BE2C (cell line): Measurements from ENCODE around the gene WWOX.

Experiments
- DNase-seq: peaks from one replicate; pipeline ENCODE4 v3.0.0-alpha.2; 2020
- H3K27me3 ChIP-seq: fragments of 250-450 bp; sonication (Bioruptor Pico); 2 replicates; pipeline ENCODE4 v1.5.1; 2020; ENCODE audit warnings: mild to moderate bottlenecking
- H3K36me3 ChIP-seq: fragments of 250-450 bp; sonication (Bioruptor Pico); 2 replicates; pipeline ENCODE4 v1.5.1; 2020; ENCODE audit warnings: mild to moderate bottlenecking
- H3K4me1 ChIP-seq: fragments of 250-450 bp; sonication (Bioruptor Pico); 2 replicates; pipeline ENCODE4 v1.5.1; 2020
- H3K4me3 ChIP-seq: 2 replicates; pipeline ENCODE4 v1.5.1; 2011; ENCODE audit warnings: low read depth, low read length
- H3K9me3 ChIP-seq: fragments of 250-450 bp; sonication (Bioruptor Pico); 2 replicates; pipeline ENCODE4 v1.5.1; 2020
- TF ChIP-seq, protein P1 (sequence below): IDR thresholded peaks from 2 replicates; pipeline ENCODE4 v1.5.1; 2012; ENCODE audit warnings: mild to moderate bottlenecking, low read depth, low read length

Gene WWOX

DNA sequence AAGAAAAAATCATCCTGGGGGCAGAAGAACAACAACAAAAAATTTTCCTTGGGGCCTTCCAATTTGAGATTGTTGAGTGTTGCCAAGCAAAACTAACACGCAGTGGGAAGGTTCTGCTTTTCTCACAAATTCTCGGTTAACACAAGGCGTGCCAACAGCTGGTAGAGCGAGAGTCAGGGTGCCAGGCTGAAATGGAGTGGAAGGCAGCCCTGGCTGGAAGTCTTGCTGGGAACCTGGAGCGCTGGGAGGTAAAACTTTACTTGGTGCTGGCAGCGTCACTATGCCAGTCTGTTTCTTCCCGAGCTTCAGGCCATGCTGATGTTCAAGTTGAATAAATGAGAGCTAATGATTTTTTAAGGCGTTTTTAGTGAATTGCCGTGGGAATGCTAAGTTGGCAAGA is 189.4 kb downstream of the WWOX start:
- Histone ChIP-seq H3K4me3 (no peak overlapping the region), H3K9me3 (no peaks in the 10 kb centered on the region), H3K27me3 (no peaks in the 10 kb centered on the region), H3K4me1 (no peaks in the 10 kb centered on the region), H3K36me3 (no peaks in the 10 kb centered on the region)
- no peak for DNase-seq
- TF ChIP-seq, protein P1, sequence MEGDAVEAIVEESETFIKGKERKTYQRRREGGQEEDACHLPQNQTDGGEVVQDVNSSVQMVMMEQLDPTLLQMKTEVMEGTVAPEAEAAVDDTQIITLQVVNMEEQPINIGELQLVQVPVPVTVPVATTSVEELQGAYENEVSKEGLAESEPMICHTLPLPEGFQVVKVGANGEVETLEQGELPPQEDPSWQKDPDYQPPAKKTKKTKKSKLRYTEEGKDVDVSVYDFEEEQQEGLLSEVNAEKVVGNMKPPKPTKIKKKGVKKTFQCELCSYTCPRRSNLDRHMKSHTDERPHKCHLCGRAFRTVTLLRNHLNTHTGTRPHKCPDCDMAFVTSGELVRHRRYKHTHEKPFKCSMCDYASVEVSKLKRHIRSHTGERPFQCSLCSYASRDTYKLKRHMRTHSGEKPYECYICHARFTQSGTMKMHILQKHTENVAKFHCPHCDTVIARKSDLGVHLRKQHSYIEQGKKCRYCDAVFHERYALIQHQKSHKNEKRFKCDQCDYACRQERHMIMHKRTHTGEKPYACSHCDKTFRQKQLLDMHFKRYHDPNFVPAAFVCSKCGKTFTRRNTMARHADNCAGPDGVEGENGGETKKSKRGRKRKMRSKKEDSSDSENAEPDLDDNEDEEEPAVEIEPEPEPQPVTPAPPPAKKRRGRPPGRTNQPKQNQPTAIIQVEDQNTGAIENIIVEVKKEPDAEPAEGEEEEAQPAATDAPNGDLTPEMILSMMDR, result no peak

GRCh38 chr16:78289373-78289772 is 189.9 kb downstream of the WWOX start:
- TF ChIP-seq, protein P1, result no peak
- Histone ChIP-seq H3K27me3 (no peaks in the 10 kb centered on the region), H3K36me3 (no peaks in the 10 kb centered on the region), H3K9me3 (no peaks in the 10 kb centered on the region; the same call in 1 of the 2 replicates), H3K4me3 (no peak overlapping the region), H3K4me1 (no peaks in the 10 kb centered on the region)
- DNase-seq, result no peak

- no peak overlapping the region for H3K4me3 ChIP-seq
- DNase-seq, result no peak
- H3K4me1 ChIP-seq, result no peaks in the 10 kb centered on the region
- H3K36me3 ChIP-seq, result no peaks in the 10 kb centered on the region
- TF ChIP-seq, protein P1, result no peak
- no peaks in the 10 kb centered on the region; the same call in 1 of the 2 replicates for H3K9me3 ChIP-seq
- H3K27me3 ChIP-seq, result no peaks in the 10 kb centered on the region
Observed at GRCh38 chr16:78289844-78290277, 190.4 kb downstream of the WWOX start.

- no peak for DNase-seq
- H3K9me3 ChIP-seq, result no peaks in the 10 kb centered on the region; the same call in 1 of the 2 replicates
- no peak overlapping the region for H3K4me3 ChIP-seq
- no peaks in the 10 kb centered on the region for H3K27me3 ChIP-seq
- H3K36me3 ChIP-seq, result no peaks in the 10 kb centered on the region
- no peaks in the 10 kb centered on the region for H3K4me1 ChIP-seq
- TF ChIP-seq, protein P1, result no peak
Observed at GRCh38 chr16:78290395-78290794, 190.9 kb downstream of the WWOX start.

GRCh38 chr16:78290872-78291591 is 191.6 kb downstream of the WWOX start:
- Histone ChIP-seq H3K4me1 (no peaks in the 10 kb centered on the region), H3K4me3 (no peak overlapping the region), H3K36me3 (no peaks in the 10 kb centered on the region), H3K27me3 (no peaks in the 10 kb centered on the region), H3K9me3 (no peaks in the 10 kb centered on the region; the same call in 1 of the 2 replicates)
- TF ChIP-seq, protein P1, result no peak
- no peak for DNase-seq

- no peak overlapping the region for H3K4me3 ChIP-seq
- no peak for DNase-seq
Observed at GRCh38 chr16:78291604-78292003, 192.2 kb downstream of the WWOX start.

More at GRCh38 chr16:78291604-78292003, 192.2 kb downstream of the WWOX start:
- Histone ChIP-seq H3K4me1 (no peaks in the 10 kb centered on the region), H3K27me3 (no peaks in the 10 kb centered on the region), H3K9me3 (no peaks in the 10 kb centered on the region; the same call in 1 of the 2 replicates), H3K36me3 (no peaks in the 10 kb centered on the region)
- TF ChIP-seq, protein P1, result no peak
